Measurements from ENCODE around the gene CRYBG1. TPM values are rescaled to one million over a fixed set of nuclear protein-coding genes. Genes with fewer than 3 reads are reported as not detected.

The CRYBG1 gene
- total RNA-seq, 1 donor: 11.9 TPM

GRCh38 chr6:106422534-106422933, 62.0 kb downstream of the CRYBG1 start:
- DNase-seq (ENCODE audit: insufficient read length, low spot score, missing footprints): no peak
- no peaks in the 10 kb centered on the region for H3K4me1 ChIP-seq (ENCODE audit: insufficient read depth, low read length)

DNA sequence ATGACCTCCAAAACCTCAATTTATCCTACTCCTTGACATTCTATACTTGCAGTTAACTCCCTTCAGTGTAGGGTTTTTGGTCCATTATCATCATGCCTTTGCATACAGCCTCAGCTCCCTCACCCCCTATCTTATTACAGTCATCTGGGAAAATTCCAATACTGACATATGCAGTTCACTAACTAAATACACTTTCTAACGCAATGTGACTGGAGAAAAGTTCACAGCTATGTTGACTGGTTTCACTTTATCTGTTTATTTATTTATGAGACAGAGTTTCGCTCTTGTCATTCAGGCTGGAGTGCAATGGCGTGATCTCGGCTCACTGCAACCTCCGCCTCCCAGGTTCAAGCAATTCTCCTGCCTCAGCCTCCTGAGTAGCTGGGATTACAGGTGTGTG, 64.9 kb downstream of the CRYBG1 start:
- H3K4me2 ChIP-seq (ENCODE audit: insufficient read depth, low read length): no peak overlapping the region
- H3K9me3 ChIP-seq (ENCODE audit: low read depth, low read length): no peaks in the 10 kb centered on the region
- no peak for DNase-seq (ENCODE audit: insufficient read length, low spot score, missing footprints)
- peaks cover 34% of the 10 kb centered on the region for H3K27me3 ChIP-seq (ENCODE audit: insufficient read depth, low read length)
- no peaks in the 10 kb centered on the region for H3K4me1 ChIP-seq (ENCODE audit: insufficient read depth, low read length)
- H3K4me3 ChIP-seq (ENCODE audit: insufficient read depth, low read length): no peak overlapping the region
- TF ChIP-seq, protein P1, sequence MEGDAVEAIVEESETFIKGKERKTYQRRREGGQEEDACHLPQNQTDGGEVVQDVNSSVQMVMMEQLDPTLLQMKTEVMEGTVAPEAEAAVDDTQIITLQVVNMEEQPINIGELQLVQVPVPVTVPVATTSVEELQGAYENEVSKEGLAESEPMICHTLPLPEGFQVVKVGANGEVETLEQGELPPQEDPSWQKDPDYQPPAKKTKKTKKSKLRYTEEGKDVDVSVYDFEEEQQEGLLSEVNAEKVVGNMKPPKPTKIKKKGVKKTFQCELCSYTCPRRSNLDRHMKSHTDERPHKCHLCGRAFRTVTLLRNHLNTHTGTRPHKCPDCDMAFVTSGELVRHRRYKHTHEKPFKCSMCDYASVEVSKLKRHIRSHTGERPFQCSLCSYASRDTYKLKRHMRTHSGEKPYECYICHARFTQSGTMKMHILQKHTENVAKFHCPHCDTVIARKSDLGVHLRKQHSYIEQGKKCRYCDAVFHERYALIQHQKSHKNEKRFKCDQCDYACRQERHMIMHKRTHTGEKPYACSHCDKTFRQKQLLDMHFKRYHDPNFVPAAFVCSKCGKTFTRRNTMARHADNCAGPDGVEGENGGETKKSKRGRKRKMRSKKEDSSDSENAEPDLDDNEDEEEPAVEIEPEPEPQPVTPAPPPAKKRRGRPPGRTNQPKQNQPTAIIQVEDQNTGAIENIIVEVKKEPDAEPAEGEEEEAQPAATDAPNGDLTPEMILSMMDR (IDR thresholded peaks at IDR 0.05; ENCODE audit: extremely low read depth, low read depth, low read length): no peak
- H4K20me1 ChIP-seq (ENCODE audit: insufficient read depth, low read length): no peaks in the 10 kb centered on the region
- H3K79me2 ChIP-seq (ENCODE audit: insufficient read depth, low read length): no peaks in the 10 kb centered on the region
- H3K27ac ChIP-seq (ENCODE audit: low read depth, low read length): no peak overlapping the region
- H3K36me3 ChIP-seq (ENCODE audit: insufficient read depth, low read length): no peaks in the 10 kb centered on the region
- no peak overlapping the region for H2AFZ ChIP-seq (ENCODE audit: low read length)

More at GRCh38 chr6:106422534-106422933, 62.0 kb downstream of the CRYBG1 start:
- H3K27ac ChIP-seq (ENCODE audit: low read depth, low read length): no peak overlapping the region
- TF ChIP-seq, protein P1 (IDR thresholded peaks at IDR 0.05; ENCODE audit: extremely low read depth, low read depth, low read length): no peak
- no peaks in the 10 kb centered on the region for H3K79me2 ChIP-seq (ENCODE audit: insufficient read depth, low read length)
- H3K4me3 ChIP-seq (ENCODE audit: insufficient read depth, low read length): no peak overlapping the region
- no peak overlapping the region for H2AFZ ChIP-seq (ENCODE audit: low read length)
- H3K27me3 ChIP-seq (ENCODE audit: insufficient read depth, low read length): peaks cover 30% of the 10 kb centered on the region
- no peaks in the 10 kb centered on the region for H3K36me3 ChIP-seq (ENCODE audit: insufficient read depth, low read length)
- H3K4me2 ChIP-seq (ENCODE audit: insufficient read depth, low read length): no peak overlapping the region
- H3K9me3 ChIP-seq (ENCODE audit: low read depth, low read length): no peaks in the 10 kb centered on the region
- H4K20me1 ChIP-seq (ENCODE audit: insufficient read depth, low read length): no peaks in the 10 kb centered on the region

- Histone ChIP-seq H3K27ac (ENCODE audit: low read depth, low read length) (no peak overlapping the region), H3K4me1 (ENCODE audit: insufficient read depth, low read length) (no peaks in the 10 kb centered on the region), H4K20me1 (ENCODE audit: insufficient read depth, low read length) (no peaks in the 10 kb centered on the region), H3K79me2 (ENCODE audit: insufficient read depth, low read length) (no peaks in the 10 kb centered on the region), H3K9me3 (ENCODE audit: low read depth, low read length) (no peaks in the 10 kb centered on the region), H3K4me3 (ENCODE audit: insufficient read depth, low read length) (no peak overlapping the region), H2AFZ (ENCODE audit: low read length) (no peak overlapping the region), H3K4me2 (ENCODE audit: insufficient read depth, low read length) (no peak overlapping the region), H3K36me3 (ENCODE audit: insufficient read depth, low read length) (no peaks in the 10 kb centered on the region), H3K27me3 (ENCODE audit: insufficient read depth, low read length) (peaks cover 34% of the 10 kb centered on the region)
- TF ChIP-seq, protein P1 (IDR thresholded peaks at IDR 0.05; ENCODE audit: extremely low read depth, low read depth, low read length): no peak
- no peak for DNase-seq (ENCODE audit: insufficient read length, low spot score, missing footprints)
Measured at GRCh38 chr6:106426250-106426970, 65.9 kb downstream of the CRYBG1 start.

- Histone ChIP-seq H2AFZ (ENCODE audit: low read length) (no peak overlapping the region), H3K9me3 (ENCODE audit: low read depth, low read length) (no peaks in the 10 kb centered on the region), H3K27ac (ENCODE audit: low read depth, low read length) (no peak overlapping the region), H3K4me3 (ENCODE audit: insufficient read depth, low read length) (no peak overlapping the region), H3K4me1 (ENCODE audit: insufficient read depth, low read length) (no peaks in the 10 kb centered on the region), H3K79me2 (ENCODE audit: insufficient read depth, low read length) (no peaks in the 10 kb centered on the region), H3K27me3 (ENCODE audit: insufficient read depth, low read length) (peaks cover 29% of the 10 kb centered on the region), H3K36me3 (ENCODE audit: insufficient read depth, low read length) (no peaks in the 10 kb centered on the region), H3K4me2 (ENCODE audit: insufficient read depth, low read length) (no peak overlapping the region), H4K20me1 (ENCODE audit: insufficient read depth, low read length) (no peaks in the 10 kb centered on the region)
- TF ChIP-seq, protein P1 (IDR thresholded peaks at IDR 0.05; ENCODE audit: extremely low read depth, low read depth, low read length): no peak
- DNase-seq (ENCODE audit: insufficient read length, low spot score, missing footprints): no peak
Measured at GRCh38 chr6:106430466-106430865, 69.9 kb downstream of the CRYBG1 start.
